ENCODE data around the gene RIPOR1. TPM values are rescaled to one million over a fixed set of nuclear protein-coding genes. Genes with fewer than 3 reads are reported as not detected.

Gene RIPOR1
- total RNA-seq, 1 experiment from 2014 or later: 82.2 TPM

DNA sequence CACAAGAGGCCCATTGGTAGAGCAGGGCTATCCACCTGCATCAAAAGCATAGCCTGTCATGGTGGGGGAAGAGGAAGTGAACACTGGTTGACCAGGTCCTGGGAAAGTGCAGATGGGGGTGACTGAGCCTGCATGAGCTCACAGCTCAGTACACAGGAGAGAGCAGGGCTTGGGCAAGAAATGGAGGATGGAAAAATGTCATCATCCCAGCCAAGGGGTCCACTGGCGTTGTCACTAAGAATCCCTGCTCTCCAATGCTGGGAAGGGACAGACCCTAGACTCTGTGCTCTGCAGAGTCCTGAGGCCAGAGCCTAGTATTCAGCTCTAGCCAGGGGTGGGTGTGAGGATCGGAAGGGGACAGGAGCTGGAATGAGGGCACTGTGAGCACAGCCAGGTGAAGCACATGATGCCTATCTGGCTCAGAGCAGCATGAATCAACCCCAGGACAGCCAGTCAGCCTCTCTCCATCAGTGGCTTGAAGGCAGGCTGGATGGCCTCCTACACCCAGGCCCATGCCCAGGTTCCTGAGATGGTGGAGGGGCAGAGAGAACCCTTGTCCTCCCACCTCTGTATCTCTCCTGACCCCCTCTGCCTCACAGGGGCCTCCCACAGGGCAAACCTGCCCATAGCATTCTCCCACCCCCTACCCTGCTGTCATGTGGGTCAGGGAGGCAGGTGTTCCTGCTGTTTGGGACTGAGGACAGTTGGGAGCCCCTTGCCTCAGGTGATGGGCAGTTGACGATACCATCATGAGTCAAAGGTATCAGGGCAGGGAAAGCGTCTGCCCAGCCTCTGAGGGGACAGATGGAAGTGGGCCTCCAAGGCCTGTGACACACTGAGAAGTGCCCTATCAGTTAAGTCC lies 19.9 kb downstream of the RIPOR1 start:
- H3K9me3 ChIP-seq (ENCODE audit: control insufficient read depth, insufficient read depth, low read depth, low read length): no peaks in the 10 kb centered on the region
- BruUV-seq (replicated peaks): no TSS peak
- peaks cover 9% of the 10 kb centered on the region; the same call in 1 of the 2 replicates for H3K4me1 ChIP-seq (ENCODE audit: control insufficient read depth, insufficient read depth, low read length)
- in situ Hi-C loops (cut with HindIII; ENCODE audit: low pct_unique_long_range_greater_than_20kb, low sequenced_read_pairs) (no loop called here), intact Hi-C loops (cut with micrococcal nuclease; ENCODE audit: unreplicated experiment) (loop anchor here (10.0 kb wide), 1 partner anchor 96 kb away; the partner anchor contains the start of gene CARMIL2)
- ChIA-PET CTCF (interaction anchor here (0.5 kb wide), 1 partner anchor 97 kb away, joined by 3 read pairs; the partner anchor contains the start of gene CARMIL2), POLR2A (no interaction called here)
- ATAC-seq (no peak), DNase-seq (ENCODE audit: low read depth, low spot score) (no peak)
- H3K36me3 ChIP-seq (ENCODE audit: control insufficient read depth, insufficient read depth, low read length): no peaks in the 10 kb centered on the region
- no peak overlapping the region for H3K27ac ChIP-seq (ENCODE audit: low read length)
- no peak overlapping the region for H3K4me3 ChIP-seq (ENCODE audit: low read depth in 2 of 2, low read length in 2 of 2)
- no peak for TF ChIP-seq POLR2AphosphoS5 (IDR thresholded peaks at IDR 0.05; ENCODE audit: low read depth, low read length)
- TF ChIP-seq, protein P1, sequence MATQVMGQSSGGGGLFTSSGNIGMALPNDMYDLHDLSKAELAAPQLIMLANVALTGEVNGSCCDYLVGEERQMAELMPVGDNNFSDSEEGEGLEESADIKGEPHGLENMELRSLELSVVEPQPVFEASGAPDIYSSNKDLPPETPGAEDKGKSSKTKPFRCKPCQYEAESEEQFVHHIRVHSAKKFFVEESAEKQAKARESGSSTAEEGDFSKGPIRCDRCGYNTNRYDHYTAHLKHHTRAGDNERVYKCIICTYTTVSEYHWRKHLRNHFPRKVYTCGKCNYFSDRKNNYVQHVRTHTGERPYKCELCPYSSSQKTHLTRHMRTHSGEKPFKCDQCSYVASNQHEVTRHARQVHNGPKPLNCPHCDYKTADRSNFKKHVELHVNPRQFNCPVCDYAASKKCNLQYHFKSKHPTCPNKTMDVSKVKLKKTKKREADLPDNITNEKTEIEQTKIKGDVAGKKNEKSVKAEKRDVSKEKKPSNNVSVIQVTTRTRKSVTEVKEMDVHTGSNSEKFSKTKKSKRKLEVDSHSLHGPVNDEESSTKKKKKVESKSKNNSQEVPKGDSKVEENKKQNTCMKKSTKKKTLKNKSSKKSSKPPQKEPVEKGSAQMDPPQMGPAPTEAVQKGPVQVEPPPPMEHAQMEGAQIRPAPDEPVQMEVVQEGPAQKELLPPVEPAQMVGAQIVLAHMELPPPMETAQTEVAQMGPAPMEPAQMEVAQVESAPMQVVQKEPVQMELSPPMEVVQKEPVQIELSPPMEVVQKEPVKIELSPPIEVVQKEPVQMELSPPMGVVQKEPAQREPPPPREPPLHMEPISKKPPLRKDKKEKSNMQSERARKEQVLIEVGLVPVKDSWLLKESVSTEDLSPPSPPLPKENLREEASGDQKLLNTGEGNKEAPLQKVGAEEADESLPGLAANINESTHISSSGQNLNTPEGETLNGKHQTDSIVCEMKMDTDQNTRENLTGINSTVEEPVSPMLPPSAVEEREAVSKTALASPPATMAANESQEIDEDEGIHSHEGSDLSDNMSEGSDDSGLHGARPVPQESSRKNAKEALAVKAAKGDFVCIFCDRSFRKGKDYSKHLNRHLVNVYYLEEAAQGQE (IDR thresholded peaks at IDR 0.05; ENCODE audit: insufficient read depth in 1 of 2, low read depth in 2 of 2, low read length in 1 of 2): no peak
- no peak for TF ChIP-seq TCF7L2 (IDR thresholded peaks at IDR 0.05; ENCODE audit: low read depth, low read length)
- TF ChIP-seq, protein P2, sequence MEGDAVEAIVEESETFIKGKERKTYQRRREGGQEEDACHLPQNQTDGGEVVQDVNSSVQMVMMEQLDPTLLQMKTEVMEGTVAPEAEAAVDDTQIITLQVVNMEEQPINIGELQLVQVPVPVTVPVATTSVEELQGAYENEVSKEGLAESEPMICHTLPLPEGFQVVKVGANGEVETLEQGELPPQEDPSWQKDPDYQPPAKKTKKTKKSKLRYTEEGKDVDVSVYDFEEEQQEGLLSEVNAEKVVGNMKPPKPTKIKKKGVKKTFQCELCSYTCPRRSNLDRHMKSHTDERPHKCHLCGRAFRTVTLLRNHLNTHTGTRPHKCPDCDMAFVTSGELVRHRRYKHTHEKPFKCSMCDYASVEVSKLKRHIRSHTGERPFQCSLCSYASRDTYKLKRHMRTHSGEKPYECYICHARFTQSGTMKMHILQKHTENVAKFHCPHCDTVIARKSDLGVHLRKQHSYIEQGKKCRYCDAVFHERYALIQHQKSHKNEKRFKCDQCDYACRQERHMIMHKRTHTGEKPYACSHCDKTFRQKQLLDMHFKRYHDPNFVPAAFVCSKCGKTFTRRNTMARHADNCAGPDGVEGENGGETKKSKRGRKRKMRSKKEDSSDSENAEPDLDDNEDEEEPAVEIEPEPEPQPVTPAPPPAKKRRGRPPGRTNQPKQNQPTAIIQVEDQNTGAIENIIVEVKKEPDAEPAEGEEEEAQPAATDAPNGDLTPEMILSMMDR (IDR thresholded peaks at IDR 0.05): no peak
- no peaks in the 10 kb centered on the region for H3K27me3 ChIP-seq (ENCODE audit: control insufficient read depth, insufficient read depth, low read length)

DNA sequence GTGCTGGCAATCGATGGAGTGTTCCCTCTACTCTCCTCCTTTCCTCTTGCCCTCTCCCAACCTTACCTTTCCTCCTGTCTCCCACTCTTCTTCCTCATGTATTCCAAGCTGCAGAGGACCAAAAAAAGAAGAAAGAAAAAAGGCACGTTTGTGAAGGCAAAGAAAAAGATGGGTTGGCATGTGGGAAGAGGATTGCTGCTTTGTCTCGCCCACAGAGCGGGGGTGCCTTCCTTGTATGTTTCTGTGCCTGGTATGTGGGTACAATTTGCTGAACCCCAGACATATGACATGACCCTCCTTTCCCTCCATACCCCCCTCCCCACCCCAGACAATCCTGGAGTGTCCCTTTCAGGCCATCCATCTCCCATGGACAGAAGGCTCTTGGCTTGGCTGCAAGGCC lies 20.6 kb downstream of the RIPOR1 start:
- TF ChIP-seq TCF7L2 (IDR thresholded peaks at IDR 0.05; ENCODE audit: low read depth, low read length): no peak
- TF ChIP-seq, protein P2 (IDR thresholded peaks at IDR 0.05): no peak
- no peak for TF ChIP-seq SIN3A (IDR thresholded peaks at IDR 0.05; ENCODE audit: borderline replicate concordance, insufficient read depth, low read depth, low read length)
- TF ChIP-seq, protein P1 (IDR thresholded peaks at IDR 0.05; ENCODE audit: insufficient read depth in 1 of 2, low read depth in 2 of 2, low read length in 1 of 2): no peak
- TF ChIP-seq POLR2AphosphoS5 (IDR thresholded peaks at IDR 0.05; ENCODE audit: low read depth, low read length): no peak
- intact Hi-C loops (cut with micrococcal nuclease; ENCODE audit: unreplicated experiment) (loop anchor here (10.0 kb wide), 1 partner anchor 96 kb away; the partner anchor contains the start of gene CARMIL2), in situ Hi-C loops (cut with HindIII; ENCODE audit: low pct_unique_long_range_greater_than_20kb, low sequenced_read_pairs) (no loop called here)
- no peak for ATAC-seq
- H3K9me3 ChIP-seq (ENCODE audit: control insufficient read depth, insufficient read depth, low read depth, low read length): no peaks in the 10 kb centered on the region
- H3K4me1 ChIP-seq (ENCODE audit: control insufficient read depth, insufficient read depth, low read length): peaks cover 9% of the 10 kb centered on the region; the same call in 1 of the 2 replicates
- BruUV-seq (replicated peaks): no TSS peak
- H3K27me3 ChIP-seq (ENCODE audit: control insufficient read depth, insufficient read depth, low read length): no peaks in the 10 kb centered on the region
- no peak overlapping the region for H3K27ac ChIP-seq (ENCODE audit: low read length)
- POLR2A ChIA-PET: no interaction called here
- CTCF ChIA-PET: no interaction called here
- H3K36me3 ChIP-seq (ENCODE audit: control insufficient read depth, insufficient read depth, low read length): no peaks in the 10 kb centered on the region
- H3K4me3 ChIP-seq (ENCODE audit: low read depth in 2 of 2, low read length in 2 of 2): no peak overlapping the region
- no peak for DNase-seq (ENCODE audit: low read depth, low spot score)
